OCI-LY7 (cell line): ENCODE data around the gene CCL15.
"Not testable (repeated sequence)": the region's sequence is repeated elsewhere in the genome, so short reads cannot be mapped to it uniquely, and the experiment has no call there.

ENCODE experiments used
- EZH2phosphoT487 ChIP-seq: fragments of 200-600 bp; sonication (generic); IDR thresholded peaks from 2 replicates; pipeline ENCODE4 v1.6.1; 2018; ENCODE audit warnings: low read depth, borderline replicate concordance, mild to moderate bottlenecking, mixed run types, antibody characterized with exemption, low read length, moderate library complexity, mixed read lengths
- TF ChIP-seq, protein P1 (sequence below): fragments of 200-600 bp; sonication (generic); conservative IDR thresholded peaks from 2 replicates; pipeline ENCODE4 v1.5.1; 2014; ENCODE audit warnings: mild to moderate bottlenecking, antibody characterized with exemption, low read length, moderate library complexity, mixed read lengths

DNA sequence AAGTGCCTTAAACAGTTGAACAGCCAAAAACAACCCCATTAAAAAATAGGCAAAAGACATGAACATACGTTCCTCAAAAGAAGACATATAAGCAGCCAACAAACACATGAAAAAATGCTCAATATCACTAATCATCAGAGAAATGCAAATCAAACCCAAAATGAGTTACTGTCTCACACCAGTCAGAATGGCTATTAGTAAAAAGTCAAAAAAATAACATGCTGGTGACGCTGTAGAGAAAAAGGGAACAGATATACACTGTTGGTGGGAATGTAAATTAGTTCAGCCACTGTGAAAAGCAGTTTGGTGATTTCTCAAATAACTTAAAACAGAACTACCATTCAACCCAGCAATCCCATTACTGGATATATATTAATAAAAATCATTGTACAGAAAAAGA is 6.0 kb downstream of the CCL15 start:
- TF ChIP-seq, protein P1, sequence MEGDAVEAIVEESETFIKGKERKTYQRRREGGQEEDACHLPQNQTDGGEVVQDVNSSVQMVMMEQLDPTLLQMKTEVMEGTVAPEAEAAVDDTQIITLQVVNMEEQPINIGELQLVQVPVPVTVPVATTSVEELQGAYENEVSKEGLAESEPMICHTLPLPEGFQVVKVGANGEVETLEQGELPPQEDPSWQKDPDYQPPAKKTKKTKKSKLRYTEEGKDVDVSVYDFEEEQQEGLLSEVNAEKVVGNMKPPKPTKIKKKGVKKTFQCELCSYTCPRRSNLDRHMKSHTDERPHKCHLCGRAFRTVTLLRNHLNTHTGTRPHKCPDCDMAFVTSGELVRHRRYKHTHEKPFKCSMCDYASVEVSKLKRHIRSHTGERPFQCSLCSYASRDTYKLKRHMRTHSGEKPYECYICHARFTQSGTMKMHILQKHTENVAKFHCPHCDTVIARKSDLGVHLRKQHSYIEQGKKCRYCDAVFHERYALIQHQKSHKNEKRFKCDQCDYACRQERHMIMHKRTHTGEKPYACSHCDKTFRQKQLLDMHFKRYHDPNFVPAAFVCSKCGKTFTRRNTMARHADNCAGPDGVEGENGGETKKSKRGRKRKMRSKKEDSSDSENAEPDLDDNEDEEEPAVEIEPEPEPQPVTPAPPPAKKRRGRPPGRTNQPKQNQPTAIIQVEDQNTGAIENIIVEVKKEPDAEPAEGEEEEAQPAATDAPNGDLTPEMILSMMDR, result not testable (repeated sequence)
- not testable (repeated sequence) for TF ChIP-seq EZH2phosphoT487
